DOHH2 (cell line): ENCODE measurements around the gene CD19.

Source experiments
- H3F3A ChIP-seq: fragments of 200-600 bp; sonication (generic), shearing (Covaris generic); 2 replicates; pipeline ENCODE4 v1.6.0; 2016; ENCODE audit warnings: antibody characterized with exemption, mild to moderate bottlenecking; ENCODE audit not compliant: control insufficient read depth, insufficient read depth
- H3K27ac ChIP-seq: fragments of 200-600 bp; sonication (generic); 2 replicates; pipeline ENCODE4 v1.5.1; 2014; ENCODE audit warnings: low read depth, mild to moderate bottlenecking, low read length, moderate library complexity
- H3K27me3 ChIP-seq: fragments of 200-600 bp; sonication (generic); 2 replicates; pipeline ENCODE4 v1.6.1; 2014; ENCODE audit warnings: mild to moderate bottlenecking, low read length, mixed read lengths; ENCODE audit not compliant: control insufficient read depth
- H3K36me3 ChIP-seq: fragments of 200-600 bp; sonication (generic); 2 replicates; pipeline ENCODE4 v1.6.1; 2014; ENCODE audit warnings: mild to moderate bottlenecking, low read length, moderate library complexity, mixed read lengths; ENCODE audit not compliant: control insufficient read depth
- H3K4me1 ChIP-seq: fragments of 200-600 bp; sonication (generic); 2 replicates; pipeline ENCODE4 v1.6.1; 2014; ENCODE audit warnings: mild to moderate bottlenecking, low read length, mixed read lengths; ENCODE audit not compliant: control insufficient read depth
- H3K4me2 ChIP-seq: fragments of 200-600 bp; sonication (generic); 2 replicates; pipeline ENCODE4 v1.6.0; 2014; ENCODE audit warnings: mild to moderate bottlenecking, low read length, moderate library complexity
- H3K4me3 ChIP-seq: fragments of 200-600 bp; sonication (generic); 2 replicates; pipeline ENCODE4 v1.5.1; 2014; ENCODE audit warnings: mild to moderate bottlenecking, low read length, mixed read lengths
- H3K79me2 ChIP-seq: fragments of 200-600 bp; sonication (generic); 2 replicates; pipeline ENCODE4 v1.6.1; 2014; ENCODE audit warnings: mild to moderate bottlenecking, low read length, mixed read lengths; ENCODE audit not compliant: control insufficient read depth
- H3K9me2 ChIP-seq: fragments of 200-600 bp; sonication (generic); replicated peaks from 2 replicates; pipeline ENCODE4 v1.6.1; 2014; ENCODE audit warnings: mild to moderate bottlenecking, low read length, mixed read lengths; ENCODE audit not compliant: control insufficient read depth
- H3K9me3 ChIP-seq: fragments of 200-600 bp; sonication (generic); 2 replicates; pipeline ENCODE4 v1.6.1; 2014; ENCODE audit warnings: antibody characterized with exemption, low read length, mixed read lengths; ENCODE audit not compliant: control insufficient read depth, insufficient read depth
- H4K20me1 ChIP-seq: fragments of 200-600 bp; sonication (generic); 2 replicates; pipeline ENCODE4 v1.6.0; 2014; ENCODE audit warnings: low read depth, mild to moderate bottlenecking, antibody characterized with exemption, low read length, moderate library complexity; ENCODE audit not compliant: control insufficient read depth, insufficient read depth
- EZH2phosphoT487 ChIP-seq: fragments of 200-600 bp; sonication (generic); IDR thresholded peaks from 2 replicates; pipeline ENCODE4 v1.6.1; 2017; ENCODE audit warnings: borderline replicate concordance, mild to moderate bottlenecking, antibody characterized with exemption, low read length, moderate library complexity, mixed read lengths
- TF ChIP-seq, protein P1 (sequence below): fragments of 200-600 bp; sonication (generic); IDR thresholded peaks from one replicate; pipeline ENCODE4 v1.5.1; 2014; ENCODE audit warnings: antibody characterized with exemption, mild to moderate bottlenecking, low read depth, low read length; ENCODE audit not compliant: poor library complexity, severe bottlenecking

The CD19 gene

DNA sequence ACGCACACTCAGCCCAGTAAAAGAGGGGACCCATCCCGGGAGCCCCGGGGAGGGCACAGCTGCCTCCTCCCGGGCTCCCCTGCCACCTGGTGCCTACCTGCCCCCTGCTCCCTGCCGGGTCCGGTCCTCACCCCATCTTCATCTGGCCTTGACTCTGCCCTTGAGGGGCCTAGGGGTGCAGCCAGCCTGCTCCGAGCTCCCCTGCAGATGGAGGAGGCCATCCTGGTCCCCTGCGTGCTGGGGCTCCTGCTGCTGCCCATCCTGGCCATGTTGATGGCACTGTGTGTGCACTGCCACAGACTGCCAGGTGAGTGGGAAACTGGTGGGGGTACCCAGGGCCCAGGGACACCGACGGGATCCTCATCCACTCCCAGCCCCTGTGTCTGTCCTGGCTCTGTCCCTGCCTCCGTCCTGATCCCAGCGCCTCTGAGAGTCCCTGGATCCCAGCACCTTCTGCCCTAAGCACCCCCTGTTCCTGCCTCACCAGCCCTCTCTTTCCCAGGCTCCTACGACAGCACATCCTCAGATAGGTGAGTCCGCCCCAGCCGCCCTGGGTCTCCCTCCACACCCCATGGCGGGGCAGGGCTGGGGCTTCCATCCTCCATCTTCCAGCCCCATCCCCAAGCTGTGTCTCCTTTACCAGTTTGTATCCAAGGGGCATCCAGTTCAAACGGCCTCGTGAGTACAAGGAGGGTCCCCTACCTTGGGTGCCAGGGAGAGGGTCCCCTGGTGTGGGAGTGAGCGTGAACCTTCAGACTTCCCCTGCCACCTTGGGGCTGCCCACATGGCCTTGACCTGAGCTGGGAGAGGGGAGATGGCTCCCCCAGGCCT is 53.7 kb downstream of the CD19 start:
- H3F3A ChIP-seq, result no peaks in the 10 kb centered on the region
- peak overlapping the region; percentile 45 for H3K4me3 ChIP-seq
- H3K36me3 ChIP-seq, result peaks cover 16% of the 10 kb centered on the region
- no peaks in the 10 kb centered on the region for H4K20me1 ChIP-seq
- peaks cover 9% of the 10 kb centered on the region; the same call in 1 of the 2 replicates for H3K9me3 ChIP-seq
- peak overlapping the region; percentile 69 for H3K4me2 ChIP-seq
- H3K4me1 ChIP-seq, result peaks cover 16% of the 10 kb centered on the region
- no peak overlapping the region for H3K27ac ChIP-seq
- TF ChIP-seq, protein P1, sequence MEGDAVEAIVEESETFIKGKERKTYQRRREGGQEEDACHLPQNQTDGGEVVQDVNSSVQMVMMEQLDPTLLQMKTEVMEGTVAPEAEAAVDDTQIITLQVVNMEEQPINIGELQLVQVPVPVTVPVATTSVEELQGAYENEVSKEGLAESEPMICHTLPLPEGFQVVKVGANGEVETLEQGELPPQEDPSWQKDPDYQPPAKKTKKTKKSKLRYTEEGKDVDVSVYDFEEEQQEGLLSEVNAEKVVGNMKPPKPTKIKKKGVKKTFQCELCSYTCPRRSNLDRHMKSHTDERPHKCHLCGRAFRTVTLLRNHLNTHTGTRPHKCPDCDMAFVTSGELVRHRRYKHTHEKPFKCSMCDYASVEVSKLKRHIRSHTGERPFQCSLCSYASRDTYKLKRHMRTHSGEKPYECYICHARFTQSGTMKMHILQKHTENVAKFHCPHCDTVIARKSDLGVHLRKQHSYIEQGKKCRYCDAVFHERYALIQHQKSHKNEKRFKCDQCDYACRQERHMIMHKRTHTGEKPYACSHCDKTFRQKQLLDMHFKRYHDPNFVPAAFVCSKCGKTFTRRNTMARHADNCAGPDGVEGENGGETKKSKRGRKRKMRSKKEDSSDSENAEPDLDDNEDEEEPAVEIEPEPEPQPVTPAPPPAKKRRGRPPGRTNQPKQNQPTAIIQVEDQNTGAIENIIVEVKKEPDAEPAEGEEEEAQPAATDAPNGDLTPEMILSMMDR, result no peak
- TF ChIP-seq EZH2phosphoT487, result no peak
- H3K79me2 ChIP-seq, result no peaks in the 10 kb centered on the region
- H3K27me3 ChIP-seq, result no peaks in the 10 kb centered on the region
- no peaks in the 10 kb centered on the region for H3K9me2 ChIP-seq

DNA sequence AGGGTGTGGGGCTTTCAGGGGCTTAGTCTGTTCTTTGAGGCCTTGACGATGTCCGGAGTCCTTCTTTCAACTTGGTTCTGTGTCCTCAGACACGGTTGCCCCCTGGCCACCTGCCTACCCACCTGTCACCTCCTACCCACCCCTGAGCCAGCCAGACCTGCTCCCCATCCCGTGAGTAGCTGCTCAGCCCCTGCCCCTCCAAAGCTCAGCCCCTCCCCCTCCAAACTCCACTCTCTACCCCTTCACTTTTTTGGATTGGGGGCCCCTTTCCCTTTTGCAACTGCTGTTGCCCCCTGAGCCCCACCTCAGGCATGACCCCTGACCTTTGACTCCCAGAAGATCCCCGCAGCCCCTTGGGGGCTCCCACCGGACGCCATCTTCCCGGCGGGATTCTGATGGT is 54.3 kb downstream of the CD19 start:
- Histone ChIP-seq H3K9me3 (peaks cover 9% of the 10 kb centered on the region; the same call in 1 of the 2 replicates), H3K36me3 (peaks cover 13% of the 10 kb centered on the region), H3K4me1 (peaks cover 16% of the 10 kb centered on the region), H3K4me2 (no peak overlapping the region), H3K4me3 (no peak overlapping the region), H3K79me2 (no peaks in the 10 kb centered on the region), H4K20me1 (no peaks in the 10 kb centered on the region), H3F3A (no peaks in the 10 kb centered on the region), H3K27ac (no peak overlapping the region), H3K27me3 (no peaks in the 10 kb centered on the region), H3K9me2 (no peaks in the 10 kb centered on the region)
- TF ChIP-seq EZH2phosphoT487, result no peak

DNA sequence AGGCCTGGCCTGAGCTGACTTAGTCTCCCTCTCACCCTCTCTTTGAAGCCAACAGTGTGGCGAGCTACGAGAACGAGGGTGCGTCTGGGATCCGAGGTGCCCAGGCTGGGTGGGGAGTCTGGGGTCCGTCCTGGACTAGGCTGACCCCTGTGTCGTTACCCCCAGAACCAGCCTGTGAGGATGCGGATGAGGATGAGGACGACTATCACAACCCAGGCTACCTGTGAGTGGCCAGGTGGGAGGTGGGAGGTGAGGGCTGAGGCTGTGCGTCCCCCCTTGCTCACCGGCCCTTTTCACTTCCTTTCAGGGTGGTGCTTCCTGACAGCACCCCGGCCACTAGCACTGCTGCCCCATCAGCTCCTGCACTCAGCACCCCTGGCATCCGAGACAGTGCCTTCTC is 54.7 kb downstream of the CD19 start:
- no peak overlapping the region for H3K27ac ChIP-seq
- H3K27me3 ChIP-seq, result no peaks in the 10 kb centered on the region
- H3K36me3 ChIP-seq, result peaks cover 9% of the 10 kb centered on the region
- no peak overlapping the region for H3K4me3 ChIP-seq
- peaks cover 7% of the 10 kb centered on the region; the same call in 1 of the 2 replicates for H3K9me3 ChIP-seq
- H3F3A ChIP-seq, result no peaks in the 10 kb centered on the region
- no peaks in the 10 kb centered on the region for H4K20me1 ChIP-seq
- no peaks in the 10 kb centered on the region for H3K9me2 ChIP-seq
- H3K4me1 ChIP-seq, result peaks cover 16% of the 10 kb centered on the region
- H3K4me2 ChIP-seq, result no peak overlapping the region
- TF ChIP-seq EZH2phosphoT487, result no peak
- H3K79me2 ChIP-seq, result no peaks in the 10 kb centered on the region

DNA sequence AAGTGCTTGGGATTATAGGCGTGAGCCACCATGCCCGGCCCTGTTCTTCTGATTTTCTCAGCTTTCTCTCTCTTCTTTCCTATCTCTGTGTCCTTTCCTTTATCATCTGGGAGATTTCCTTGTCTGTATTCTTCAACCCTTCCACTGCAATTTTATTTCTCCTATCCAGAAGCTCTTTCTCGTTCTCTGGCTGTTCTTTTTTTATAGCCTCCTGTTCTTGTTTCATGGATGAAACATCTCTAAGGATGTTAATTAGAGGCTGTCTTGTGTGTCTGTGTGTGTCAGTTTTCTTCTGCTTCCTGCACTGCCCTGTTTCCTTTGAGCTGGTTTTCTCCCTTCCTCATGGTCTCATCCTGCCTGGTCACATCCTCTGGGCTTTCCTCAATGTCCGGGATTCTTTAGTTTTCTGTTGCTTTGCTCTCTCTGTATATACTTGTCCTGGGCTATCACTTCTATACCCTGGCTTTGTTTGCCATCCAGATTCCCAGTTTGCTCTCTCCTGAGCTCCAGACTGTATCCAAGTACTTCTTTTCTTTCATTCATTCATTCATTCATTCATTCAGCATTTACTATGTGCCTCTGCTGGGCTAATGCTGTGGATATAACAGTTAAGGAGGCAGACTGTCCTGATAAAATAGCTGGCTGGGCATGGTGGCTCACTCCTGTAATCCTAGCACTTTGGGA is 55.5 kb downstream of the CD19 start:
- H3K4me3 ChIP-seq, result no peak overlapping the region
- TF ChIP-seq EZH2phosphoT487, result no peak
- TF ChIP-seq, protein P1, result no peak
- no peaks in the 10 kb centered on the region for H3K9me3 ChIP-seq
- no peaks in the 10 kb centered on the region for H3K79me2 ChIP-seq
- no peaks in the 10 kb centered on the region for H3K27me3 ChIP-seq
- no peak overlapping the region for H3K4me2 ChIP-seq
- no peaks in the 10 kb centered on the region for H3F3A ChIP-seq
- H3K9me2 ChIP-seq, result no peaks in the 10 kb centered on the region
- peaks cover 16% of the 10 kb centered on the region for H3K4me1 ChIP-seq
- no peaks in the 10 kb centered on the region for H4K20me1 ChIP-seq
- peaks cover under 1% of the 10 kb centered on the region for H3K36me3 ChIP-seq
- no peak overlapping the region for H3K27ac ChIP-seq
